ENCODE measurements around the gene MADD.

MADD gene

GRCh38 chr11:47257517-47258316, 12.2 kb upstream of the MADD start, which contains the start of gene NR1H3:
Gene NR1H3, plus strand, starts transcription at chr11:47257996. Its CDS starts 1,221 bp downstream, at chr11:47259217.
- no peak for DNase-seq (ENCODE audit: low read depth)
- H3K4me3 ChIP-seq (ENCODE audit: low read depth, low read length): no peak within 1 kb of the TSS
- peak; percentile 21 for TF ChIP-seq CTCF (IDR thresholded peaks at IDR 0.05; ENCODE audit: insufficient read depth, low read depth, low read length, missing control alignments)

- H3K4me3 ChIP-seq (ENCODE audit: low read depth, low read length): no peak overlapping the region
- TF ChIP-seq CTCF (IDR thresholded peaks at IDR 0.05; ENCODE audit: insufficient read depth, low read depth, low read length, missing control alignments): no peak
These were observed 11.5 kb upstream of the MADD start for GRCh38 chr11:47258317-47258902.

GRCh38 chr11:47259232-47259977, 10.5 kb upstream of the MADD start:
- peak; percentile 60 for TF ChIP-seq CTCF (IDR thresholded peaks at IDR 0.05; ENCODE audit: insufficient read depth, low read depth, low read length, missing control alignments)
- peak; percentile 33 for DNase-seq (ENCODE audit: low read depth)
- no peak overlapping the region for H3K4me3 ChIP-seq (ENCODE audit: low read depth, low read length)

More at GRCh38 chr11:47258317-47258902, 11.5 kb upstream of the MADD start:
- no peak for DNase-seq (ENCODE audit: low read depth)

GRCh38 chr11:47260366-47260765, 9.6 kb upstream of the MADD start:
- H3K4me3 ChIP-seq (ENCODE audit: low read depth, low read length): no peak overlapping the region
- no peak for DNase-seq (ENCODE audit: low read depth)
- TF ChIP-seq CTCF (IDR thresholded peaks at IDR 0.05; ENCODE audit: insufficient read depth, low read depth, low read length, missing control alignments): no peak

GRCh38 chr11:47261291-47261800, 8.6 kb upstream of the MADD start:
- TF ChIP-seq CTCF (IDR thresholded peaks at IDR 0.05; ENCODE audit: insufficient read depth, low read depth, low read length, missing control alignments): no peak
- no peak overlapping the region for H3K4me3 ChIP-seq (ENCODE audit: low read depth, low read length)
- no peak for DNase-seq (ENCODE audit: low read depth)

- no peak for DNase-seq (ENCODE audit: low read depth)
- no peak overlapping the region for H3K4me3 ChIP-seq (ENCODE audit: low read depth, low read length)
- no peak for TF ChIP-seq CTCF (IDR thresholded peaks at IDR 0.05; ENCODE audit: insufficient read depth, low read depth, low read length, missing control alignments)
These were observed 5.8 kb upstream of the MADD start for GRCh38 chr11:47264119-47264518.
